Mesothelial cell of epicardium (in vitro differentiated cells): ENCODE data around the gene MAMLD1. TPM values are rescaled to one million over a fixed set of nuclear protein-coding genes. Genes with fewer than 3 reads are reported as not detected.

Source experiments
- DNase-seq, 2 experiments: peaks; one replicate each; pipeline ENCODE4 v3.0.0; 2021; ENCODE audit warnings: low spot score in 2 of 2; ENCODE audit not compliant: unreplicated experiment in 2 of 2
- H3K27ac Mint-ChIP-seq: 2 replicates; pipeline ENCODE4 v1.8.0; 2021; ENCODE audit warnings: mixed read lengths
- H3K27me3 Mint-ChIP-seq: 2 replicates; pipeline ENCODE4 v1.8.0; 2021; ENCODE audit warnings: low read depth, mixed read lengths
- H3K36me3 Mint-ChIP-seq: 2 replicates; pipeline ENCODE4 v1.8.0; 2021; ENCODE audit warnings: mixed read lengths
- H3K4me1 Mint-ChIP-seq: 2 replicates; pipeline ENCODE4 v1.8.0; 2021; ENCODE audit warnings: mixed read lengths
- H3K4me3 Mint-ChIP-seq: 2 replicates; pipeline ENCODE4 v1.8.0; 2021; ENCODE audit warnings: mild to moderate bottlenecking, moderate library complexity, mixed read lengths
- H3K9me3 Mint-ChIP-seq: 2 replicates; pipeline ENCODE4 v1.8.0; 2021; ENCODE audit warnings: mixed read lengths
- CTCF ChIP-seq: fragments of 200-600 bp; sonication (generic); IDR thresholded peaks from one replicate; pipeline ENCODE4 v1.5.0; 2021; ENCODE audit warnings: antibody characterized with exemption; ENCODE audit not compliant: unreplicated experiment
- total RNA-seq: library from RNA; stranded (reverse); gene quantifications from 3 replicates; pipeline ENCODE4 v1.2.1, GENCODE V29; 2021

Gene MAMLD1
- total RNA-seq, 1 donor from 2014 or later, result 1.4 TPM

GRCh38 chrX:150526692-150527091 is 163.6 kb downstream of the MAMLD1 start:
- Mint-ChIP-seq H3K9me3 (peaks cover 18% of the 10 kb centered on the region), H3K36me3 (no peaks in the 10 kb centered on the region), H3K4me3 (no peak overlapping the region), H3K27me3 (peaks cover 1% of the 10 kb centered on the region), H3K4me1 (peaks cover 3% of the 10 kb centered on the region), H3K27ac (no peak overlapping the region)
- TF ChIP-seq CTCF, result no peak
- no peak for DNase-seq

GRCh38 chrX:150527108-150527507 is 164.0 kb downstream of the MAMLD1 start:
- H3K4me1 Mint-ChIP-seq, result peaks cover 3% of the 10 kb centered on the region
- H3K27me3 Mint-ChIP-seq, result peaks cover 1% of the 10 kb centered on the region
- peaks cover 17% of the 10 kb centered on the region for H3K9me3 Mint-ChIP-seq
- H3K27ac Mint-ChIP-seq, result no peak overlapping the region
- no peak for DNase-seq
- no peaks in the 10 kb centered on the region for H3K36me3 Mint-ChIP-seq
- H3K4me3 Mint-ChIP-seq, result no peak overlapping the region
- TF ChIP-seq CTCF, result no peak

DNA sequence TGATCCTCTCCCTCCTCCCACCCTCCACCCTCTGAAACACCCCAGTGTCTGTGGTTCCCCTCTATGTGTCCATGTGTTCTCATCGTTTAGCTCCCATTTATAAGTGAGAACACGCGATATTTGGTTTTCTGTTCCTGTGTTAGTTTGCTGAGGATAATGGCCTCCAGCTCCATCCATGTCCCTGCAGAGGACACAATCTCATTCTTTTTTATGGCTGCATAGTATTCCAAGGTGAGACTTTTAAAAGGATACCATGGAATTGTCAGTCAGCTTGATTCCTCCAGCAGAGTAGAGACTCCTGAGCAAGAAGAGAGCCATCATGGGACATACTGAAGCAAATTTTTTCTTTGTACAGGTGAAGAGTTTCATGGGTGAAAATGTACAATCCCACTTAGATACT is 166.5 kb downstream of the MAMLD1 start:
- TF ChIP-seq CTCF, result no peak
- H3K4me1 Mint-ChIP-seq, result peaks cover 3% of the 10 kb centered on the region
- peaks cover 29% of the 10 kb centered on the region for H3K9me3 Mint-ChIP-seq

GRCh38 chrX:150530821-150531220 is 167.7 kb downstream of the MAMLD1 start:
- peaks cover 3% of the 10 kb centered on the region for H3K4me1 Mint-ChIP-seq

More for the DNA sequence above, 166.5 kb downstream of the MAMLD1 start:
- no peaks in the 10 kb centered on the region for H3K36me3 Mint-ChIP-seq
- H3K27me3 Mint-ChIP-seq, result no peaks in the 10 kb centered on the region
- H3K27ac Mint-ChIP-seq, result no peak overlapping the region
- no peak overlapping the region for H3K4me3 Mint-ChIP-seq
- DNase-seq, result no peak

GRCh38 chrX:150531467-150531866 is 168.3 kb downstream of the MAMLD1 start:
- Mint-ChIP-seq H3K9me3 (peaks cover 44% of the 10 kb centered on the region), H3K36me3 (no peaks in the 10 kb centered on the region), H3K4me3 (no peak overlapping the region), H3K27ac (no peak overlapping the region), H3K4me1 (peaks cover 3% of the 10 kb centered on the region), H3K27me3 (no peaks in the 10 kb centered on the region)
- TF ChIP-seq CTCF, result no peak
- DNase-seq, result no peak

More at GRCh38 chrX:150530821-150531220, 167.7 kb downstream of the MAMLD1 start:
- H3K4me3 Mint-ChIP-seq, result no peak overlapping the region
- no peak for TF ChIP-seq CTCF
- no peaks in the 10 kb centered on the region for H3K36me3 Mint-ChIP-seq
- H3K9me3 Mint-ChIP-seq, result peaks cover 38% of the 10 kb centered on the region
- no peak for DNase-seq
- H3K27me3 Mint-ChIP-seq, result no peaks in the 10 kb centered on the region
- no peak overlapping the region for H3K27ac Mint-ChIP-seq

DNA sequence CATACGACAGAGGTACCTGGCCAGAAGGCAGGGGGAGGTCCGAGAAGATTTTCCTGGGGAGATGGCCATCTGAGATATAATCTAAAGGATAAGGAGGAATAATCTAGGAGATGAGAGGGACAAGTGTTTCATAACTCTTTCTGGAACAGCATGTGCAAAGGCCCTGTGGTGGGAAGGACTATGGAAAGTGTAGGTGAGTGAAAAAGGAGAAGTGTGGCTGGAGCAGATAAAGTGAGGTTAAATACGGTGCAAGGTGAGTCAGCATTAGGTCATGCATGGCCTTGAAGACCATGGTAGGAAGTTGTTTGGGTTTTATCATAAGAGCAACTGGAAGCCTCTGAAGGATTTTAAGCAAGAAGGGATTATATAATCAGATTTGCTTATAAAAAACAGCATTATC is 170.7 kb downstream of the MAMLD1 start:
- Mint-ChIP-seq H3K4me3 (no peak overlapping the region), H3K4me1 (no peaks in the 10 kb centered on the region)
- TF ChIP-seq CTCF, result no peak

More for the DNA sequence above, 170.7 kb downstream of the MAMLD1 start:
- Mint-ChIP-seq H3K27ac (no peak overlapping the region), H3K9me3 (peaks cover 46% of the 10 kb centered on the region), H3K27me3 (no peaks in the 10 kb centered on the region), H3K36me3 (no peaks in the 10 kb centered on the region)
- no peak for DNase-seq
